ENCODE results near the gene SEMA3A. TPM values are rescaled to one million over a fixed set of nuclear protein-coding genes. Genes with fewer than 3 reads are reported as not detected.

The SEMA3A gene
- total and polyA plus RNA-seq, 2 of the 4 experiments (the other 2 are of a cell fraction) = 31.2 to 213 TPM

DNA sequence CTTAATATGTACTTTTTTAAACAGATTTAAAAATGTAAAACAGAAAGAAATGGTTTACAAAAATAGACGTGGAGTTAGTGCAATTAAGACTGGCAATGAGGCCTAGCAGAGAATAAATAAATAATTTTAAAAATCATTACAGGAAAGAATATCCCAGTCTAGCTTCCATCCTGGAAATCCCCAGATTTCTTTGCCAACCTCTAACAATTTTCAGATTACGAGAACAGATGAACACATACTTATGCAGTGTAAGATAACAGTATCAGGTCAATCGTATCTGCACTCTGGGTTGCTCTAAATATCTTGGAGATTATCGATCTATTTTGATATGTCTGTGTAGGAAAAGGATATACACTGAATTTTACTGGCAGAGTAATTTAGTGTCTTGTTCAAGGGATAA lies 210.5 kb downstream of the SEMA3A start:
- no peak overlapping the region for H3K56ac ChIP-seq (ENCODE audit: extremely low read depth, insufficient read depth, low read length)
- no peak overlapping the region for H3K18ac ChIP-seq (ENCODE audit: low read depth, low read length)
- intact Hi-C loops (cut with micrococcal nuclease) (no loop called here), dilution Hi-C loops (cut with HindIII; ENCODE audit: low sequenced_read_pairs, unreplicated experiment) (no loop called here), in situ Hi-C loops (cut with MboI; ENCODE audit: low sequenced_read_pairs) (loop anchor here (10.0 kb wide), 1 partner anchor 211 kb away; the partner anchor contains the start of gene SEMA3A)
- 0% methylated on average over 1 of the region's 4 CpGs; no CpG with 5 or more reads in 1 of the 2 experiments for WGBS, 2 experiments (ENCODE audit: extremely low coverage in 2 of 2, insufficient read length in 1 of 2)
- no peak overlapping the region; the same call in 1 of the 2 replicates for H3K4me2 ChIP-seq (ENCODE audit: low read depth, low read length)
- H2AFZ ChIP-seq (replicated peaks; ENCODE audit: low read length, poor library complexity) = no peak overlapping the region
- BruUV-seq (replicated peaks) = no TSS peak
- H4K91ac ChIP-seq (ENCODE audit: insufficient read depth, low read depth, low read length) = no peak overlapping the region
- H3K27me3 ChIP-seq (ENCODE audit: control insufficient read depth, insufficient read depth, low read length) = no peaks in the 10 kb centered on the region
- H2AK5ac ChIP-seq (ENCODE audit: low read depth, low read length) = no peak overlapping the region
- H2BK120ac ChIP-seq (ENCODE audit: low read depth, low read length) = no peak overlapping the region
- H3K23ac ChIP-seq (ENCODE audit: low read depth, low read length) = no peak overlapping the region; the same call in 1 of the 2 replicates
- H4K5ac ChIP-seq (ENCODE audit: low read depth, low read length) = no peak overlapping the region
- H3K14ac ChIP-seq (replicated peaks; ENCODE audit: low read depth, low read length) = no peak overlapping the region
- no peak overlapping the region for H2BK15ac ChIP-seq (ENCODE audit: low read depth, low read length)
- TF ChIP-seq POLR2A (IDR thresholded peaks at IDR 0.05; ENCODE audit: low read depth, low read length) (no peak), RCOR1 (IDR thresholded peaks at IDR 0.05; ENCODE audit: insufficient replicate concordance, low read length) (no peak)
- TF ChIP-seq, protein P1, sequence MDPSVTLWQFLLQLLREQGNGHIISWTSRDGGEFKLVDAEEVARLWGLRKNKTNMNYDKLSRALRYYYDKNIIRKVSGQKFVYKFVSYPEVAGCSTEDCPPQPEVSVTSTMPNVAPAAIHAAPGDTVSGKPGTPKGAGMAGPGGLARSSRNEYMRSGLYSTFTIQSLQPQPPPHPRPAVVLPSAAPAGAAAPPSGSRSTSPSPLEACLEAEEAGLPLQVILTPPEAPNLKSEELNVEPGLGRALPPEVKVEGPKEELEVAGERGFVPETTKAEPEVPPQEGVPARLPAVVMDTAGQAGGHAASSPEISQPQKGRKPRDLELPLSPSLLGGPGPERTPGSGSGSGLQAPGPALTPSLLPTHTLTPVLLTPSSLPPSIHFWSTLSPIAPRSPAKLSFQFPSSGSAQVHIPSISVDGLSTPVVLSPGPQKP (IDR thresholded peaks at IDR 0.05; ENCODE audit: borderline replicate concordance, low read depth, low read length) = no peak
- no peak for ATAC-seq (ENCODE audit: low read depth)
- H2BK5ac ChIP-seq (ENCODE audit: low read depth, low read length, poor library complexity, severe bottlenecking) = no peak overlapping the region
- H3K9me3 ChIP-seq (ENCODE audit: control insufficient read depth, insufficient read depth, low read length) = no peaks in the 10 kb centered on the region
- no peak overlapping the region for H2AK9ac ChIP-seq (replicated peaks; ENCODE audit: low read depth, low read length, poor library complexity)
- DNase-seq = peak; percentile 28
- H3K79me1 ChIP-seq (ENCODE audit: low read depth in 1 of 2, low read length in 2 of 2) = peaks cover 4 to 9% of the 10 kb centered on the region in 2 experiments; a peak in 1 of 4 replicates
- no peak overlapping the region for H3K9ac ChIP-seq (ENCODE audit: low read depth, low read length)
- ChIA-PET CTCF (interaction anchor here (0.5 kb wide), 1 partner anchor 142 kb away, joined by 5 read pairs; no protein-coding TSS in a partner anchor), POLR2A (ENCODE audit: unreplicated experiment) (no interaction called here)
- H3K4me3 ChIP-seq (ENCODE audit: insufficient read depth, low read depth, low read length) = no peak overlapping the region
- H3K36me3 ChIP-seq (ENCODE audit: control insufficient read depth, insufficient read depth, low read length) = peaks cover 11% of the 10 kb centered on the region
- no peak overlapping the region; the same call in 1 of the 2 replicates for H3K27ac ChIP-seq (ENCODE audit: insufficient read depth, low read length)
- no peaks in the 10 kb centered on the region; the same call in 1 of the 2 replicates for H3K4me1 ChIP-seq (ENCODE audit: control insufficient read depth, insufficient read depth, low read length)
- no peak overlapping the region for H3K4ac ChIP-seq (ENCODE audit: low read depth, low read length)
- no peak overlapping the region for H4K8ac ChIP-seq (ENCODE audit: low read depth in 2 of 2, low read length in 2 of 2)
- no peaks in the 10 kb centered on the region for H4K20me1 ChIP-seq (ENCODE audit: insufficient read depth, low read length)
- H2BK20ac ChIP-seq (ENCODE audit: low read depth, low read length) = no peak overlapping the region
- no peaks in the 10 kb centered on the region; the same call in 1 of the 2 replicates for H3K9me1 ChIP-seq (ENCODE audit: insufficient read depth, low read length)
